GM21526 (cell line): ENCODE measurements around the gene FYCO1.

Experiments
- ATAC-seq: cut with Tn5 transposase; IDR thresholded peaks from one replicate; pipeline ENCODE4 v1.9.1; 2021; ENCODE audit warnings: moderate library complexity; ENCODE audit not compliant: unreplicated experiment, low FRiP score

The FYCO1 gene

DNA sequence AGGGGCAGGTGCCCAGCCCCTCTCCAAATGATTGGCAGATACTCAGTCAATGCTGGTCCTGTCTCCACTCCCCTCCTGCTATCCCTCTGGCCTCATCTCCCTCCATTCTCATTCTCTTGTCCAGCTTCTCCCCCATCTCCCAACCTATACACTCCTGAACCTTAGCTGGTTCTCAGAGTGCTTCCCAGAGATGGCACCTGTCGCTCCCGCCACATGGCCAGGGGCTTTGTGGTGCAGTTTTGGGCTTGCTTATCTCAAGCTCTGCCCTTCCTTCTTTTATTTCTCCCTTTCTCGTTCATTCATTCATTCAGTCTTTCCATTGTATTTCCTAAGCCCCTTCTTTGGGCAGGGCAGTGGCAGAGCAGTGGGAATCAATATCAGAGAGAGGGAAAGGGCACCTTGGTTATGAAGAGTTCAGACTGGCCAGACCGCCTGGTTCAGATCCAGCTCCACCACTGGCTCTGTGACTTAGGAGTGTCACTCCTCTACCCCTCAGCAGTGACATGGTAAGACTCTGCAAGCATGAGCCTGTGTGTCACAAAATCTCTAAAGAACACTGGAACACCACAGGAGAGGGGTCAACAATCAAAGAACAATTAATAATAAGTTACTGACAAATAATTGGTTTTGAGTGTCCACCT lies 72.6 kb downstream of the FYCO1 start:
- no peak for ATAC-seq

DNA sequence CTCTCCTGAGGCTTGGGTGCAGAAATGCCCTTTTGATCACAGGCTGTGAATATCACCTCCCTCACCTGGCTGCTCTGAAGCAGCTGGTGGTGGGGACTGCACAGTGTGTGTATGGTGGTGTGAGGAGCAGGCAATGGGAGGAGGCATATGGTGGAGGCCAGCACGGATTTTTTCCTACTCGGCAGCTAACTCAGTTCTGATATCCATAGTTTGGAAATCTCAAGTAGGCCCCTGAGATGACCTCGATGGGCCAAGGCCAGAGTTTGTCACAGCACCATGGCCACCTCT lies 73.6 kb downstream of the FYCO1 start:
- no peak for ATAC-seq

- ATAC-seq = no peak
These were observed 74.2 kb downstream of the FYCO1 start for GRCh38 chr3:45921158-45922038.

DNA sequence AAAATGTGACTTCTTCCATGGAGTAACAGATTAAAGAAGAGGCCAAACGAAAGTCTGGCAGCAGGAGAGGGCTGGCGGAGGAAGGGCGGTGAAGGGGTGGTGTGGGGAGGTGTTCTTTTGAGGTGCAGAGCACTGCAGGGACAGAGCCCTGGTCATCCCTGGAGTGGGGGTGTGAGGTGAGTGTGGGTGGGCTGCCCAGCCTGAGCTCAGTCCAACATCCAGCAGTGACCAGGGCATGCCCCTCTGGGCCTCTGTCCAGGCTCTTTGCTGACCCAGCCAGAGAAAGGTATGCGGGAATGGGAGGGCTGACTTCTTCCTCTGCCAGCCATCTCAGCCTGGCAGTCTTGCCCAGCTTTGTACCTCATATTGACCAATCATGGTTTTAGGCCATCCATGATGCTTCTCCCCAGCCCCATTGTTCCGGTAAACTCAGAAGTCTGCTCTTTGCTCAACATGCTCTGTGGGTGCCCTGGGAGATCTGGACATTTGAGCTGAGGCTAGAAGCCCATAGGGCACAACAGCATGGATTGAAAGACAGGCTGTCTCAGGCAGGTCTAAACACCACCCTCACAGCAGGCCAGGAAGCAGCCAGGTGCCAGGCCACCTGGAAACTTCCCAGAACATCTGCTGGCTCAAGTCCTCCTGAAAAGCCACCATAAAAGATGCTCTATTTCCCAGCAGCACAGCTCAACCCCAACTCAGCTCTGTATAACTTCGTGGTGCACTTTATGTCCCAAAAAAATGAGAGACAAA lies 78.3 kb downstream of the FYCO1 start:
- ATAC-seq = no peak

- ATAC-seq = peak; percentile 72
These were observed 79.9 kb downstream of the FYCO1 start for GRCh38 chr3:45915518-45916231.

- no peak for ATAC-seq
These were observed 80.6 kb downstream of the FYCO1 start for GRCh38 chr3:45915059-45915439.

GRCh38 chr3:45914362-45915058 lies 81.1 kb downstream of the FYCO1 start:
- no peak for ATAC-seq

GRCh38 chr3:45912435-45912834 lies 83.2 kb downstream of the FYCO1 start:
- no peak for ATAC-seq

DNA sequence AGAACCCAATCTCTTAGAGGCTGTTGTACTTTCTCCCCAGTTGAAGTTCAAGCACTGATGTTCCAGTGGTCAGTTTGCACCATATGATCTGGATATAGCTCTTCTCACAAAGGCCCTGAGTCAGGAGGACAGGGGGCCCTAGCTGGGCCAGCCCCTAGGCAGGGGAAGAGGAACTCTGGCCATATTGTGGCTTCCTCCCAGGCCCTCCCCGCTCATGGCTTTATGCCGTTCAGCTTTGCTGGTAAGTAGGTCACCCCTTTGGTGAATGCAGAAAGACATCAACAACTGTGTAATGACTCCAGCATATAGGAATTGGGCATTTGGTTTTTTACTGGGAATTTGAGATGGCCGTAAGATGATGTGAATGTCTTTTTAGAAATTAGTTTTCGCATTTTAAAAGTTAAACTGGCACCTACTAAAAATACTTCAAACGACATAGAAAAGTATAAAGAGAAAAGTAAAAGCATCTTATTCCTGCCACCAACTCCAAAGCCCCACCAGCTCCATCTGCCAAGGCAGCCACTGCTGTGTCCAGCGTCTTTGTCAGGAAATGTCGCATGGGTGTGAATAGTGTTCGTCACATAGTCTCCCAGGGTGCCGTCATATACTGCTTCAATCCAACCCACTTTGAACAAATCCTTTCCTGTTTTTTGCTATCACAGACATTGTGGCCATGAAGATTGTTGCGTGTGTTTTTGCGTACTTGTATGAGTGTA lies 84.0 kb downstream of the FYCO1 start:
- no peak for ATAC-seq

DNA sequence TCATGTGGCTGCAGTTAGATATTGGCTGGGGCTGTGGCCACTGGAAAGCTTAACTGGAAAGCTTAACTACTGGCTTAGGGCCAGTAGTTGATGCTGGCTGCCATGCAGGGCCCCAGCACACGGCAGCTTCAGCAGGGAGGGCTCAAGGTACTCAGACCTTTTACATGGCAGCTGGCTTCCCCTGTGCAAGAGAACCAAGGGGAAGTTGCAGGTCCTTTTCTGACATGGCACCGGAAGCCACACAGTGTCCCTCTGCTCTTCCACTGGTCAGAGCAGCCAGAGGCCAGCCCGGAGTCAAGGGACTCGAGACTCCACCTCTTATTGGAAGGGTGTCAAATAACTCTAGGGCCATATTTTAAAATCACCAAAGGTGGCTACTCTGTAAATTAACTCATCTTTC lies 84.7 kb downstream of the FYCO1 start:
- no peak for ATAC-seq

DNA sequence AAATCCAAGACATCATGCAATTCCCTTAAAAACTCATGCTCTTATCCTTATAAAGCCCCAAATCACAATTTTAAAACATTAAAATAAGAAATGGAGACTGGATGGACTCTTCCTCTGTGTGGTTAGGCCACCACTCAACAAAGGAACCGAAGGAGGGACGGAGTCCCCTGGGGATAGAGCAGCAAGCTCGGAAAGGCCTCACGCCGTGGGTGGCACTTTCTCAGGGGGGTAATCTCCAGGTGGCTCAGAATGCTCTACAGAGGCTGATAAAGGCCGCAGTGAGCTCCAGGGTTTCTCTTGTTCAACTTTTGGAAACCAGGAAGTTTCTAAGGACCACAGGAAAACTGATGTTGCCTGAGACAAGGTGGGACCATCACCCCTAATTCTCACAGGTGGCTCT lies 86.1 kb downstream of the FYCO1 start:
- no peak for ATAC-seq

DNA sequence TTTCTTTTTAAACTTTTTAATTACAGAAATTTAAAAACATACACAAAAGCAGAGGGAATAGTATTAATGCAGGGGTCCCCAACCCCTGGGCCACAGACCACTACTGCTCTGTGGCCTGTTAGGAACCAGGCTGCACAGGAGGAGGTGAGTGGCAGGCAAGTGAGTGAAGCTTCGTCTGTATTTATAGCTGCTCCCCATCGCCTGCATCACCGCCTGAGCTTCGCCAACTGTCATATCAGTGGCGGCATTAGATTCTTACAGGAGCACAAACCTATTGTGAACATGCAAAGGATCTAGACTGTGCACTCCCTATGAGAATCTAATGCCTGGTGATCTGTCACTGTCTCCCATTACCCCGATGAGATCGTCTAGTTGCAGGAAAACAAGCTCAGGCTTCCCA lies 86.9 kb downstream of the FYCO1 start:
- ATAC-seq = no peak

- ATAC-seq = no peak
These were observed 87.6 kb downstream of the FYCO1 start for GRCh38 chr3:45907769-45908705.

DNA sequence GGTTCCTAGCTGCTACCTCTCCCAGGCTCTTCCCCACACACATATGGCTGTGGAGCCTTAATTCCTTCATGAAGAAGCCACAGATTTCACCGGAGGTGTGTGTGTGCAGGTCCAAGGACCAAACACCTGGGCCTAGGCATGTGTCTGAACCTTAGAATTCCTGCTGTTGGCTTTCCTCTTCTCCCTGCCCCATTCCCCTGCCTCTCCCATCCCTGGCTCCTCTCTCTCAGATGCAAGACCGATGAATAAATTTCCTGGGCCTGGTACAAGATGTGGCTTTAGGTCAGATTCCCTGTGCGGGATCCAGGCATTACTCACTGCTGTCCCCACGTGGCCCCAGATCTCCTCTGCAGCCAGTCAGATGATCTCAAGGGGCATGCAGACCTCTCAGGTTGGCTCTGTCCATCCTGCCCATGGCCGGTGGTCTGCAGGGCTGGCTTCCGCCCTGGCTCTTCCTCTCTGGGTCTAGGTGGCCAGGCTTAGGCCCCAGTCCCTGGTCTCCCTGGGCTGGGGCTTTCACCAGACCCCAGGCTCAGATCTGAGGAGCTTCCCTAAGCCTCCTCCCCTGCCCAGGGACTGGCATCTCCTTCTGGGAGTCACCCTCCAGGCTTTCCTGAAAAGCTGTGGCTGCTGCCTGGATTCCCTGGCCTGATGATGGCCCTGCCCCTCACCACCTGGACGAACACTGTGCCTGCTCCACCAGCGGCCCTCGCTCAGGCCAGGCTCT lies 88.8 kb downstream of the FYCO1 start:
- no peak for ATAC-seq

DNA sequence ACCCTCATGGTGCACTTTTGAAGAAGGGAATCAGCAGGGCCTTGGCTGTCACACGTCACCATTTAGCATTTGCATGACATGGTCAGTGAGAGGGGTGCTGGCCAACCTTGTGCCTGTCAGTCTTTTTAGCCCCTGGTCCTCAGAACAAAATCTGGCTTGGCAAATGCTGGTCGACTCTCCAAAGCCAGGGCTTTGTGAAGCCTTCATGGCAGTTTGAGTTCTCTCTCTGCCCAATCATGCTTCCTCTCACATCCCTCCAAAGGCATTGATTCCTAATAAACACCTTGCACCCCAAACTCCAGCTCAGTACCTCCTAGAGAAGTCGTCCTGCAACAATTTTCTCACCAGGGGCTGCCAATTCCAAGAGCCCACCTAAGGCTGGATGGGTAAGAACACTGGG lies 89.9 kb downstream of the FYCO1 start:
- ATAC-seq = no peak

DNA sequence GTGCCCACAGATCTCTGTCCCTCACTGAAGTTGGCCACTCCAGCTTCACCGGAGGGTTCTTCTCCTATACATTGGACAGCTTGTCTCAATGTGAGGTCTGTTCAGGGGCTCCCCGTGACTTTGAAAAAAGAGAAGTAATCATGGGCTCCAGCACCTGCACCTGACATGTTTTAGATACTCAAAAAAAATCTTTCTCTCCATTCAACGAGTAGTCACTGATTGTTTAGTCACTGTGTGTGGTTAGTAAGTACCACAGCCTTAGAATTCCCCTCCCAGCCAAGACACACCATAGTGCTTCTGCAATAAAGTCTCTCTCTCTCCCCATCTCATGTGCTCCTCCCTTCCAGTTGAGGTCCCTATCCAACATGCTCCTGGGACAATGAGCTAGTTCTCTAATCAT lies 90.7 kb downstream of the FYCO1 start:
- ATAC-seq = no peak

- ATAC-seq = no peak
These were observed 98.7 kb downstream of the FYCO1 start for GRCh38 chr3:45896956-45897355.
